Thoracic aorta (tissue), 2 donors: ENCODE data around the gene LRRC66. TPM values are rescaled to one million over a fixed set of nuclear protein-coding genes. Genes with fewer than 3 reads are reported as not detected.

Experiments
- ATAC-seq: fragments of 150-250 bp; one replicate; pipeline ENCODE4 v1.8.0; 2017; ENCODE audit warnings: low read depth; ENCODE audit not compliant: insufficient number of reproducible peaks, low FRiP score
- DNase-seq: peaks from one replicate; pipeline ENCODE4 v3.0.0-alpha.2; 2020; ENCODE audit warnings: low spot score
- H3K27ac ChIP-seq, 2 donors: fragments of 200-600 bp; sonication (generic); 1 replicate in 1 of 2; 2 replicates in 1 of 2; pipeline ENCODE4 v1.5.1; 2016; ENCODE audit warnings: mild to moderate bottlenecking in 2 of 2, moderate library complexity in 2 of 2
- H3K27me3 ChIP-seq: fragments of 200-600 bp; sonication (generic); replicated peaks from 2 replicates; pipeline ENCODE4 v1.6.0; 2016; ENCODE audit warnings: mild to moderate bottlenecking; ENCODE audit not compliant: insufficient read depth
- H3K36me3 ChIP-seq: fragments of 200-600 bp; sonication (generic); one replicate; pipeline ENCODE4 v1.5.1; 2016
- H3K4me1 ChIP-seq, 2 donors: fragments of 200-600 bp; sonication (generic); 1 replicate in 1 of 2; 2 replicates in 1 of 2; pipeline versions ENCODE4 v1.5.1 to v1.6.0; 2016; ENCODE audit warnings: low read depth in 2 of 2, mild to moderate bottlenecking in 1 of 2; ENCODE audit not compliant: control insufficient read depth in 1 of 2
- H3K4me3 ChIP-seq: fragments of 200-600 bp; sonication (generic); 2 replicates; pipeline ENCODE4 v1.5.1; 2016; ENCODE audit warnings: mild to moderate bottlenecking
- H3K9me3 ChIP-seq: fragments of 200-600 bp; sonication (generic); 2 replicates; pipeline ENCODE4 v1.5.1; 2016
- CTCF ChIP-seq: fragments of 200-600 bp; sonication (generic); IDR thresholded peaks from one replicate; pipeline ENCODE4 v1.5.1; 2019; ENCODE audit warnings: antibody characterized with exemption
- total RNA-seq, 2 donors: library from RNA; depleted of rRNA; stranded (reverse); fragments of >200 nt; gene quantifications; one replicate each; pipeline versions ENCODE4 v1.1.0 to v1.2.3, GENCODE V29; 2016

Gene LRRC66
- 1 to 10 TPM in 1 of 2 donors, under 1 TPM in 1; 0.42 to 1.1 TPM for total RNA-seq

GRCh38 chr4:52019936-52020657 lies at the start of gene LRRC66:
LRRC66 (minus strand) TSS chr4:52020363; CDS start chr4:52017613, 2,750 bp downstream.
- no peaks in the 10 kb centered on the region for H3K4me1 ChIP-seq
- no peak within 1 kb of the TSS for H3K4me3 ChIP-seq
- no peak for ATAC-seq
- H3K9me3 ChIP-seq = no peaks in the 10 kb centered on the region
- DNase-seq = no peak
- no peaks in the 10 kb centered on the region for H3K27me3 ChIP-seq
- no peak within 1 kb of the TSS for H3K27ac ChIP-seq
- TF ChIP-seq CTCF = no peak
- H3K36me3 ChIP-seq = peaks cover 5% of the 10 kb centered on the region

- no peaks in the 10 kb centered on the region for H3K27me3 ChIP-seq
- TF ChIP-seq CTCF = no peak
- no peaks in the 10 kb centered on the region for H3K36me3 ChIP-seq
- DNase-seq = no peak
- no peaks in the 10 kb centered on the region for H3K4me1 ChIP-seq
- H3K27ac ChIP-seq = no peak overlapping the region
- H3K9me3 ChIP-seq = no peaks in the 10 kb centered on the region
- no peak overlapping the region for H3K4me3 ChIP-seq
- no peak for ATAC-seq
These were observed 49.4 kb upstream of the LRRC66 start for GRCh38 chr4:52069571-52069970.

- H3K4me1 ChIP-seq = peaks cover 0 to 7% of the 10 kb centered on the region in 2 donors
- no peak for DNase-seq
- H3K27me3 ChIP-seq = no peaks in the 10 kb centered on the region
- H3K27ac ChIP-seq = no peak overlapping the region
- no peak overlapping the region for H3K4me3 ChIP-seq
- H3K9me3 ChIP-seq = no peaks in the 10 kb centered on the region
- H3K36me3 ChIP-seq = no peaks in the 10 kb centered on the region
- no peak for ATAC-seq
- TF ChIP-seq CTCF = no peak
These were observed 39.2 kb upstream of the LRRC66 start for GRCh38 chr4:52059372-52059771.

- Histone ChIP-seq H3K27ac (no peak overlapping the region), H3K27me3 (no peaks in the 10 kb centered on the region), H3K9me3 (no peaks in the 10 kb centered on the region), H3K4me1 (peaks cover 0 to 7% of the 10 kb centered on the region in 2 donors), H3K4me3 (no peak overlapping the region), H3K36me3 (no peaks in the 10 kb centered on the region)
- no peak for ATAC-seq
- DNase-seq = no peak
- no peak for TF ChIP-seq CTCF
These were observed 38.1 kb upstream of the LRRC66 start for GRCh38 chr4:52058275-52058674.

GRCh38 chr4:52057196-52057595 lies 37.0 kb upstream of the LRRC66 start:
- DNase-seq = no peak
- no peaks in the 10 kb centered on the region for H3K36me3 ChIP-seq
- no peaks in the 10 kb centered on the region for H3K9me3 ChIP-seq
- TF ChIP-seq CTCF = no peak
- no peak for ATAC-seq
- no peaks in the 10 kb centered on the region for H3K27me3 ChIP-seq
- H3K4me1 ChIP-seq = peaks cover 5 to 15% of the 10 kb centered on the region in 2 donors
- no peak overlapping the region for H3K27ac ChIP-seq
- H3K4me3 ChIP-seq = no peak overlapping the region
